Loucy (cell line): Measurements from ENCODE around the gene DLGAP4.

Experiments used
- H2AFZ ChIP-seq: fragments of 200-600 bp; sonication (generic); 2 replicates; pipeline ENCODE4 v1.6.0; 2016; ENCODE audit warnings: antibody characterized with exemption, mild to moderate bottlenecking, low read length, moderate library complexity
- H3F3A ChIP-seq: fragments of 200-600 bp; 2 replicates; pipeline ENCODE4 v1.6.0; 2016; ENCODE audit warnings: antibody characterized with exemption, low read depth, mild to moderate bottlenecking
- H3K27me3 ChIP-seq: fragments of 200-600 bp; sonication (generic); 2 replicates; pipeline ENCODE4 v1.6.1; 2014; ENCODE audit warnings: low read length, mild to moderate bottlenecking; ENCODE audit not compliant: insufficient read depth, poor library complexity, severe bottlenecking
- H3K36me3 ChIP-seq: fragments of 200-600 bp; sonication (generic); 2 replicates; pipeline ENCODE4 v1.6.1; 2016; ENCODE audit warnings: low read length; ENCODE audit not compliant: insufficient read depth
- H3K4me1 ChIP-seq: fragments of 200-600 bp; sonication (generic); 2 replicates; pipeline ENCODE4 v1.5.1; 2014; ENCODE audit warnings: low read length, mild to moderate bottlenecking; ENCODE audit not compliant: insufficient read depth, poor library complexity, severe bottlenecking
- H3K4me2 ChIP-seq: fragments of 200-600 bp; sonication (generic); 2 replicates; pipeline ENCODE4 v1.6.0; 2014; ENCODE audit warnings: antibody characterized with exemption, low read length, low read depth, mild to moderate bottlenecking; ENCODE audit not compliant: poor library complexity, severe bottlenecking
- H3K4me3 ChIP-seq: fragments of 200-600 bp; sonication (generic); 2 replicates; pipeline ENCODE4 v1.5.1; 2014; ENCODE audit warnings: low read length, mild to moderate bottlenecking, mixed read lengths; ENCODE audit not compliant: poor library complexity, severe bottlenecking
- H3K79me2 ChIP-seq: fragments of 200-600 bp; sonication (generic); 2 replicates; pipeline ENCODE4 v1.6.1; 2014; ENCODE audit warnings: low read length; ENCODE audit not compliant: insufficient read depth
- H3K9ac ChIP-seq: fragments of 200-600 bp; sonication (generic); 2 replicates; pipeline ENCODE4 v1.6.0; 2014; ENCODE audit warnings: mild to moderate bottlenecking, low read depth, low read length, moderate library complexity; ENCODE audit not compliant: poor library complexity, severe bottlenecking
- H3K9me2 ChIP-seq: fragments of 200-600 bp; sonication (generic); replicated peaks from 2 replicates; pipeline ENCODE4 v1.6.1; 2016; ENCODE audit warnings: low read depth, low read length, mixed read lengths
- H3K9me3 ChIP-seq: fragments of 200-600 bp; sonication (generic); 2 replicates; pipeline ENCODE4 v1.6.1; 2014; ENCODE audit warnings: mild to moderate bottlenecking, antibody characterized with exemption, low read length, low read depth; ENCODE audit not compliant: insufficient read depth
- H4K20me1 ChIP-seq: fragments of 200-600 bp; sonication (generic); 2 replicates; pipeline ENCODE4 v1.6.0; 2014; ENCODE audit warnings: antibody characterized with exemption, low read length, mild to moderate bottlenecking; ENCODE audit not compliant: insufficient read depth, poor library complexity, severe bottlenecking
- CTCF ChIP-seq: fragments of 200-600 bp; sonication (generic); conservative IDR thresholded peaks from 2 replicates; pipeline ENCODE4 v1.5.1; 2014; ENCODE audit warnings: mild to moderate bottlenecking, antibody characterized with exemption, low read length
- EZH2phosphoT487 ChIP-seq: fragments of 200-600 bp; IDR thresholded peaks from 2 replicates; pipeline ENCODE4 v1.6.1; 2018; ENCODE audit warnings: antibody characterized with exemption, mild to moderate bottlenecking, moderate library complexity, borderline replicate concordance

Gene DLGAP4

GRCh38 chr20:36301359-36302119 lies 4.6 kb upstream of the DLGAP4 start:
- no peaks in the 10 kb centered on the region for H3K36me3 ChIP-seq

GRCh38 chr20:36303020-36303595 lies 3.0 kb upstream of the DLGAP4 start:
- H3K27me3 ChIP-seq: no peaks in the 10 kb centered on the region
- H3K9me3 ChIP-seq: no peaks in the 10 kb centered on the region
- no peaks in the 10 kb centered on the region for H3F3A ChIP-seq

More at GRCh38 chr20:36301359-36302119, 4.6 kb upstream of the DLGAP4 start:
- H3K4me2 ChIP-seq: no peak overlapping the region
- no peak overlapping the region for H2AFZ ChIP-seq
- no peaks in the 10 kb centered on the region for H3K27me3 ChIP-seq
- no peaks in the 10 kb centered on the region for H3K9me2 ChIP-seq
- no peak for TF ChIP-seq EZH2phosphoT487
- TF ChIP-seq CTCF: no peak
- H3F3A ChIP-seq: no peaks in the 10 kb centered on the region
- no peaks in the 10 kb centered on the region for H3K9me3 ChIP-seq
- H3K9ac ChIP-seq: no peak overlapping the region
- H4K20me1 ChIP-seq: no peaks in the 10 kb centered on the region
- no peaks in the 10 kb centered on the region for H3K79me2 ChIP-seq
- no peaks in the 10 kb centered on the region for H3K4me1 ChIP-seq
- H3K4me3 ChIP-seq: no peak overlapping the region

GRCh38 chr20:36303831-36304230 lies 2.3 kb upstream of the DLGAP4 start:
- Histone ChIP-seq H3K9me3 (no peaks in the 10 kb centered on the region), H3K9me2 (no peaks in the 10 kb centered on the region), H3K4me2 (no peak overlapping the region), H3K36me3 (no peaks in the 10 kb centered on the region), H3K27me3 (no peaks in the 10 kb centered on the region), H3K4me3 (no peak overlapping the region), H3F3A (no peaks in the 10 kb centered on the region), H3K9ac (no peak overlapping the region), H4K20me1 (no peaks in the 10 kb centered on the region), H3K79me2 (no peaks in the 10 kb centered on the region), H3K4me1 (no peaks in the 10 kb centered on the region), H2AFZ (no peak overlapping the region)
- TF ChIP-seq CTCF (no peak), EZH2phosphoT487 (no peak)

More at GRCh38 chr20:36303020-36303595, 3.0 kb upstream of the DLGAP4 start:
- no peaks in the 10 kb centered on the region for H4K20me1 ChIP-seq
- H2AFZ ChIP-seq: no peak overlapping the region
- H3K79me2 ChIP-seq: no peaks in the 10 kb centered on the region
- no peak overlapping the region for H3K4me3 ChIP-seq
- TF ChIP-seq EZH2phosphoT487 (no peak), CTCF (no peak)
- H3K36me3 ChIP-seq: no peaks in the 10 kb centered on the region
- H3K9ac ChIP-seq: no peak overlapping the region
- no peaks in the 10 kb centered on the region for H3K4me1 ChIP-seq
- H3K4me2 ChIP-seq: no peak overlapping the region
- H3K9me2 ChIP-seq: no peaks in the 10 kb centered on the region
